HG03469 (cell line): Measurements from ENCODE around the gene SMDT1.
"Not testable (repeated sequence)": the region's sequence is repeated elsewhere in the genome, so short reads cannot be mapped to it uniquely, and the experiment has no call there.

Experiments used
- ATAC-seq: cut with Tn5 transposase; IDR thresholded peaks from one replicate; pipeline ENCODE4 v1.9.1; 2021; ENCODE audit warnings: mild to moderate bottlenecking, moderate library complexity, moderate number of reproducible peaks; ENCODE audit not compliant: unreplicated experiment

The SMDT1 gene

DNA sequence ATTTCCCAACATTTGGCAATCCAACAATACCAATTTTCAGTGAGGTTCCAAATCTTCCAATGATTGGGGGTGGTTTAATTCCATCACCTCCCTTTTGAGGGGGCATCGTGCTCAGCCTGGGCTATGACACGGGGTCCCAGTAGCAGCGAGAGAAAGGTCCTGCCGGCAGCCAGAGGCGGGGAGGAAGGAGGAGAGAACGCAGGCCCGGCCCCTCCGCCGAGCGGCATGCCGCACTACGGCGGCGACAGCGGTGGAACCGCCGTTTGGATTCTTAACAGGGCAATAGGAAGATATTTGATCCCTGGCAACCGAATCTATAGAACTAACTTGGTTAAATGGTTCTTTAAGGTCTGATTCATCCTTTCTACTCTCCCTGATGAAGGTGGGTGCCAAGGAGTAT is 29.3 kb downstream of the SMDT1 start:
- ATAC-seq, result no peak

- no peak for ATAC-seq
Observed at GRCh38 chr22:42111798-42112197, 32.3 kb downstream of the SMDT1 start.

- ATAC-seq, result not testable (repeated sequence)
Observed at GRCh38 chr22:42112793-42113192, 33.3 kb downstream of the SMDT1 start.

- ATAC-seq, result no peak
Observed at GRCh38 chr22:42114721-42115120, 35.2 kb downstream of the SMDT1 start.

GRCh38 chr22:42115420-42115830 is 35.9 kb downstream of the SMDT1 start:
- not testable (repeated sequence) for ATAC-seq

DNA sequence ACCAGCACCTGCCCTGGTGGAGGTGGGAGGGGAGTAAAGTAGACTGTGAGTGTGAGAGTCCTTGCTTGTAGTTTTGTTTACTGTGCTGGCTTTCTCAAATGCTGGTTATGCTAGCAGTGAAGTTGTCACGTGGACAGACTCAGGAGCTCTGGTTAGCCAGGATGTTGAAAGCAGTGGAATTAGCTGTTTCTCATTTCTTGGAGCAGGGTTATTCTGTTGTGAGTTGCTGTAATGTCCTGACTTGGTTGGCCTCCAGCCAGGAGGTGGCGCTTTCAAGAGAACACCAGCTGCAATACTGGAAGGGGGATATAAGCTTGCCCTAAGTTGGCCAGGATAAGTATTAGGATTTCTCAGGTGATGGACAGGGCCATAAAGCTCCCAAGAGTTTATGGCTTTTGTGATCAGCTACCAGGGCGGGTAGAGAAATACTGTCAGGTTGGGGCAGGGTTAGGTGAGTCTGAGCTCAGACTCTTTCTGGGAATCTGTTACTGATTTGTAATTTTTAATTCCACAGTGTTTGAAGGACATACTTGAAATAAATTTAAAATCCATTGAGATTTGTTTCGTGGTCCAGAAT is 37.4 kb downstream of the SMDT1 start:
- ATAC-seq, result no peak

DNA sequence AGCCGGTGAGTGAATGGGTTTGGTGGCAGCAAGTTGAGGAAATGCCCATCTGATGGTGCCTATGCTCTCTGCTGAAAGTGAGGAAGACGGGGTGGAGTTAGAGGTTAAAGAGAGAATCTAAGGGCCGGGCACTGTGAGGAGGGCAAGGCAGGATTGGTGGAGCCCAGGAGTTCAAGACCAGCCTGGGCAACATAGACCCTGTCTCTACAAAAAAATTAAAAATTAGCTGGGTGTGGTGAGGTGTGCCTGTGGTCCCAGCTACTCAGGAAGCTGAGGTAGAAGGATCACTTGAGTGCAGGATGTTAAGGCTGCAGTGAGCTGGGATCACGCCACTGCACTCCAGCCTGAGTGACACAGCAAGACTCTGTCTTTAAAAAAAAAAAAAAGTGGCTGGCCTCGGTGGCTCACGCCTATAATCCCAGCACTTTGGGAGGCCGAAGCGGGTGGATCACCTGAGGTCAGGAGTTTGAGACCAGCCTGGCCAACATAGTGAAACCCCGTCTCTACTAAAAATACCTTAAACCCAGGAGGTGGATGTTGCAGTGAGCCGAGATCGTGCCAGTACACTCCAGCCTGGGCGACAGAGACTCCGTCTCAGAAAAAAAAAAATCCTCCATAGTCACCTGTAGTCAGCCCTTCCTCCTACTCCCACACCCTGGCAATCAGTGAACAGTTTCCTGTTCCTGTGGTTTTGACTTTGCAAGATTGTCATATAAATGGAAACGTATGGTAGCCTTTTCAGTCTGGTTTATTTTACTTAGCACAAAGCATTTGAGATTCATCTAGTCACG is 40.9 kb downstream of the SMDT1 start:
- not testable (repeated sequence) for ATAC-seq

DNA sequence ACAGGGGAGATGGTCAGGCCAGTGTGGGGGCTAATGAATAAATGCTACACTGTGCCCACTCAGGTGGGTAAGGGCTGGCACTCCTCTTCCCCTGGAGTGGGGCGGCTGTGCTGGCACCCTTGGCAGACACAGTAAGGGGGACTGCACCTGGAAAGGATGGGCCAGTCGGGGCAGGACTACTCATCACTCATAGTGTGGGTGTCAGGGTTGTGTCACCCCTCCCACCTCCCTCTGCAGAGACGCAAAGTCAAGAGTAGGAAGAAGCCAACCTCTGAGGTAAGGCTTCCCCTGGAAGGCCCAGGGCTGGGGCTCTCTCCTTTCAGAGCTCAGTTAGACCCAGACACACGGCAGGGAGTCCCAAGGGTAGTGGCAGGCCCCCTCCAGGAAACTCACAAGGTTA is 44.0 kb downstream of the SMDT1 start:
- ATAC-seq, result not testable (repeated sequence)

DNA sequence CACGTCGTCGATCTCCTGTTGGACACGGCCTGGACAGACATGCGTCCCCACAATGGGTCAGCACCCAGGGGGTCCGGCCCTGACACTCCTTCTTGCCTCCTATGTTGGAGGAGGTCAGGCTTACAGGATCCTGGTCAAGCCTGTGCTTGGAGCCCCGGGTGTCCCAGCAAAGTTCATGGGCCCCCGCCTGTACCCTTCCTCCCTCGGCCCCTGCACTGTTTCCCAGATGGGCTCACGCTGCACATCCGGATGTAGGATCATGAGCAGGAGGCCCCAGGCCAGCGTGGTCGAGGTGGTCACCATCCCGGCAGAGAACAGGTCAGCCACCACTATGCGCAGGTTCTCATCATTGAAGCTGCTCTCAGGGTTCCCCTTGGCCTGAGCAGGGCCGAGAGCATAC is 48.1 kb downstream of the SMDT1 start:
- ATAC-seq, result no peak

- ATAC-seq, result not testable (repeated sequence)
Observed at GRCh38 chr22:42128007-42128406, 48.5 kb downstream of the SMDT1 start.

DNA sequence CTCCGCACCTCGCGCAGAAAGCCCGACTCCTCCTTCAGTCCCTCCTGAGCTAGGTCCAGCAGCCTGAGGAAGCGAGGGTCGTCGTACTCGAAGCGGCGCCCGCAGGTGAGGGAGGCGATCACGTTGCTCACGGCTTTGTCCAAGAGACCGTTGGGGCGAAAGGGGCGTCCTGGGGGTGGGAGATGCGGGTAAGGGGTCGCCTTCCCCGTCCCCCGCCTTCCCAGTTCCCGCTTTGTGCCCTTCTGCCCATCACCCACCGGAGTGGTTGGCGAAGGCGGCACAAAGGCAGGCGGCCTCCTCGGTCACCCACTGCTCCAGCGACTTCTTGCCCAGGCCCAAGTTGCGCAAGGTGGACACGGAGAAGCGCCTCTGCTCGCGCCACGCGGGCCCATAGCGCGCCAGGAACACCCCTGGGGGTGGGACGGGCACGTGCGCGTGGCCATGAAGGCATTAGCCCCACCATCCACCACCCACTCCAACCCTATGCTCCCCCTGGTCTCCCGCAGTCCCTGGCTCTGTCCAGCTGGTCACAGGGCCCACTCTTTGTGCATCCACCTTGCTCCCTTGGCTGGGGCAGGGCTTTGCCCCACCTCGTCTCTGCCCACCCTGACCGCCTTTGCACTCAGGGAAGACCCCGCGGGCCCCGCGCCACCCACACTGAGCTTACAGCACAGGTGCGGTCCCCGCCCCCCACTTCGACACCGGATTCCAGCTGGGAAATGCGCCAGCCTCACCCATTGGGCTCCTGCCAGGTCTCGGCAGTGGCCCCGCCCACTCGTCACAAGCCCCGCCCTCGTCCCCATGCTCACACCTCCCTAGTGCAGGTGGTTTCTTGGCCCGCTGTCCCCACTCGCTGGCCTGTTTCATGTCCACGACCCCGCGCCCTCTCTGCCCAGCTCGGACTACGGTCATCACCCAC is 49.5 kb downstream of the SMDT1 start:
- ATAC-seq, result not testable (repeated sequence)

- ATAC-seq, result not testable (repeated sequence)
Observed at GRCh38 chr22:42130182-42130581, 50.7 kb downstream of the SMDT1 start.

DNA sequence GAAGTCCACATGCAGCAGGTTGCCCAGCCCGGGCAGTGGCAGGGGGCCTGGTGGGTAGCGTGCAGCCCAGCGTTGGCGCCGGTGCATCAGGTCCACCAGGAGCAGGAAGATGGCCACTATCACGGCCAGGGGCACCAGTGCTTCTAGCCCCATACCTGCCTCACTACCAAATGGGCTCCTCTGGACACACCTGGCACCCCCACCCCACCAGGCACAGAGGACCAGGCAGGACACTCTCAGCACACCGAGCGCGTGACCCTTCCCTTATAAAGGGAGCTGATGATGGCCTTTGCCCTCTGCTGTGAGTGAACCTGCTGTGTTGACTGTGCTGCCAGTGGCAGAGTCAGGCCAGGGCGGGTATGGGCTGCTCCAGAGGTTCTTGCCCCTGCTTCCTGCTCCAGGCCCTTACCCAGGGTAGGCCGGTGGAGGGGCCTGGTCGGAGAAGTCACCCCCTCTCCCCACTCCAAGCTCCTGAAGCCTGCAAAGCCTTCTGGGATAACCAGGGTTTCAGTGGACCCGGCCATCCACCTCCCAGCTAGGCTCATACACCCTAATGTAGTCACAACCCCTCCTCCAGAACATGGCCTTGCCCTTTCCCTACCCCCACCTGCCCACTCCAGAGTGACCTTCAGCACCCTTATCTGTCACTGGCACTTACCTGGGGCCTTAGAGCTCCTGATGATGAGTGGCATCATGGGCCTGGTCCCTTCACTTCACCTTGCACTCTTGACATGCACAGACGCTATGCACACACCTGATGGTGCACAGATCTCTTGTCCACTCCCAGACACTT is 51.3 kb downstream of the SMDT1 start, which contains the start of gene CYP2D6:
Gene CYP2D6 (minus strand): TSS at position 172 of the 793 bp plus-strand sequence. CDS start 19 bp downstream, at position 153.
- not testable (repeated sequence) for ATAC-seq

GRCh38 chr22:42131562-42131961 is 52.1 kb downstream of the SMDT1 start:
- ATAC-seq, result no peak

- no peak for ATAC-seq
Observed at GRCh38 chr22:42132457-42132856, 53.0 kb downstream of the SMDT1 start.
